Vagina (tissue), 2 donors: ENCODE measurements around the gene TENM4.

ENCODE experiments used
- CTCF ChIP-seq, 3 experiments: fragments of 450-650 bp in 2 of 3; fragments of 200-600 bp in 1 of 3; sonication (generic) in 1 of 3; IDR thresholded peaks; one replicate each; pipeline ENCODE4 v1.5.1; 2017 to 2019; ENCODE audit warnings: antibody characterized with exemption in 3 of 3, mild to moderate bottlenecking in 2 of 3, moderate library complexity in 2 of 3
- POLR2A ChIP-seq, 2 donors: fragments of 450-650 bp; IDR thresholded peaks; one replicate each; pipeline ENCODE4 v1.6.1; 2017; ENCODE audit warnings: antibody characterized with exemption in 2 of 2, mild to moderate bottlenecking in 2 of 2, moderate library complexity in 2 of 2
- POLR2AphosphoS5 ChIP-seq, 2 donors: sonication (generic); formaldehyde crosslinking; IDR thresholded peaks; one replicate each; pipeline ENCODE4 v1.9.0; 2017; ENCODE audit warnings: antibody characterized with exemption in 2 of 2, mild to moderate bottlenecking in 2 of 2, low read depth in 1 of 2; ENCODE audit not compliant: insufficient read depth in 1 of 2

- TF ChIP-seq POLR2AphosphoS5 (IDR thresholded peaks at IDR 0.05; ENCODE audit: insufficient read depth in 1 of 2, low read depth in 1 of 2) = no peak
- TF ChIP-seq POLR2A (IDR thresholded peaks at IDR 0.05) = no peak
- no peak for TF ChIP-seq CTCF (IDR thresholded peaks at IDR 0.05)
These were observed 129.4 kb downstream of the TENM4 start for GRCh38 chr11:79311461-79311860.
